Mucosa of rectum (tissue), 2 donors: Measurements from ENCODE around the gene DDX39B.
"Not testable (repeated sequence)": the region's sequence is repeated elsewhere in the genome, so short reads cannot be mapped to it uniquely, and the experiment has no call there.

Experiments
- H3K27ac ChIP-seq, 2 donors: one replicate each; pipeline ENCODE4 v1.7.0; 2013; ENCODE audit warnings: inconsistent platforms in 2 of 2, low read depth in 2 of 2, low read length in 2 of 2
- H3K27me3 ChIP-seq, 2 donors: one replicate each; pipeline ENCODE4 v1.7.0; 2013; ENCODE audit warnings: low read length in 2 of 2; ENCODE audit not compliant: control insufficient read depth in 2 of 2, insufficient read depth in 2 of 2
- H3K36me3 ChIP-seq, 2 donors: one replicate each; pipeline ENCODE4 v1.7.0; 2013; ENCODE audit warnings: low read length in 2 of 2; ENCODE audit not compliant: control insufficient read depth in 2 of 2, insufficient read depth in 2 of 2
- H3K4me1 ChIP-seq, 2 donors: one replicate each; pipeline ENCODE4 v1.7.0; 2013; ENCODE audit warnings: low read length in 2 of 2, mild to moderate bottlenecking in 1 of 2; ENCODE audit not compliant: control insufficient read depth in 2 of 2, insufficient read depth in 2 of 2
- H3K4me3 ChIP-seq, 2 donors: one replicate each; pipeline ENCODE4 v1.7.0; 2013; ENCODE audit warnings: low read length in 2 of 2
- H3K9ac ChIP-seq, 2 donors: one replicate each; pipeline ENCODE4 v1.7.0; 2013; ENCODE audit warnings: low read length in 2 of 2, low read depth in 1 of 2, mild to moderate bottlenecking in 1 of 2
- H3K9me3 ChIP-seq, 2 donors: one replicate each; pipeline ENCODE4 v1.7.0; 2013; ENCODE audit warnings: low read length in 2 of 2; ENCODE audit not compliant: control insufficient read depth in 2 of 2
- donor health status: healthy.
- donor health status: Normal muscosa, but diverticular disease.

The DDX39B gene

GRCh38 chr6:31560697-31561058 is 18.9 kb upstream of the DDX39B start:
- Histone ChIP-seq H3K9ac (no peak overlapping the region), H3K36me3 (peaks cover 12 to 18% of the 10 kb centered on the region in 2 donors), H3K4me1 (peaks cover 7 to 13% of the 10 kb centered on the region in 2 donors), H3K27me3 (no peaks in the 10 kb centered on the region), H3K27ac (peak overlapping the region in 1 of 2 donors; percentile 52), H3K9me3 (no peaks in the 10 kb centered on the region), H3K4me3 (no peak overlapping the region)

GRCh38 chr6:31559958-31560696 is 18.3 kb upstream of the DDX39B start:
- Histone ChIP-seq H3K4me3 (peak overlapping the region in 1 of 2 donors; percentile 33), H3K9ac (no peak overlapping the region), H3K27ac (peak overlapping the region in 1 of 2 donors; percentile 52), H3K36me3 (peaks cover 12 to 18% of the 10 kb centered on the region in 2 donors), H3K27me3 (no peaks in the 10 kb centered on the region), H3K4me1 (peaks cover 7 to 13% of the 10 kb centered on the region in 2 donors), H3K9me3 (no peaks in the 10 kb centered on the region)

GRCh38 chr6:31559606-31559957 is 17.8 kb upstream of the DDX39B start:
- Histone ChIP-seq H3K36me3 (peaks cover 12 to 18% of the 10 kb centered on the region in 2 donors), H3K27me3 (no peaks in the 10 kb centered on the region), H3K9ac (no peak overlapping the region), H3K4me3 (peak overlapping the region in 1 of 2 donors; percentile 33), H3K4me1 (peaks cover 7 to 13% of the 10 kb centered on the region in 2 donors), H3K9me3 (no peaks in the 10 kb centered on the region), H3K27ac (peak overlapping the region; percentile 7 to 52)

- peaks cover 12 to 18% of the 10 kb centered on the region in 2 donors for H3K36me3 ChIP-seq
- H3K9me3 ChIP-seq: no peaks in the 10 kb centered on the region
- no peaks in the 10 kb centered on the region for H3K27me3 ChIP-seq
- no peak overlapping the region for H3K9ac ChIP-seq
- H3K4me1 ChIP-seq: peaks cover 7 to 13% of the 10 kb centered on the region in 2 donors
- H3K27ac ChIP-seq: peak overlapping the region; percentile 43 to 58
- H3K4me3 ChIP-seq: peak overlapping the region in 1 of 2 donors; percentile 48
Measured at GRCh38 chr6:31558631-31559500, 17.1 kb upstream of the DDX39B start.

GRCh38 chr6:31558318-31558625 is 16.5 kb upstream of the DDX39B start:
- Histone ChIP-seq H3K9me3 (no peaks in the 10 kb centered on the region), H3K9ac (no peak overlapping the region), H3K27me3 (no peaks in the 10 kb centered on the region), H3K4me3 (no peak overlapping the region), H3K36me3 (peaks cover 12 to 19% of the 10 kb centered on the region in 2 donors), H3K4me1 (peaks cover 7 to 13% of the 10 kb centered on the region in 2 donors), H3K27ac (peak overlapping the region; percentile 43 to 58)

GRCh38 chr6:31557443-31558317 is 15.9 kb upstream of the DDX39B start:
- Histone ChIP-seq H3K9ac (no peak overlapping the region), H3K27me3 (no peaks in the 10 kb centered on the region), H3K9me3 (no peaks in the 10 kb centered on the region), H3K4me3 (no peak overlapping the region), H3K4me1 (peaks cover 7 to 13% of the 10 kb centered on the region in 2 donors), H3K27ac (peak overlapping the region; percentile 43 to 58), H3K36me3 (peaks cover 12 to 20% of the 10 kb centered on the region in 2 donors)

GRCh38 chr6:31556307-31556706 is 14.5 kb upstream of the DDX39B start:
- Histone ChIP-seq H3K4me1 (peaks cover 7 to 13% of the 10 kb centered on the region in 2 donors), H3K9me3 (no peaks in the 10 kb centered on the region), H3K36me3 (peaks cover 12 to 21% of the 10 kb centered on the region in 2 donors), H3K27ac (no peak overlapping the region), H3K27me3 (no peaks in the 10 kb centered on the region), H3K4me3 (no peak overlapping the region), H3K9ac (no peak overlapping the region)

- Histone ChIP-seq H3K36me3 (peaks cover 3 to 19% of the 10 kb centered on the region in 2 donors), H3K4me1 (peaks cover 12 to 15% of the 10 kb centered on the region in 2 donors)
- not testable (repeated sequence) for H3K27ac ChIP-seq, H3K4me3 ChIP-seq, H3K9ac ChIP-seq, H3K9me3 ChIP-seq, H3K27me3 ChIP-seq
Measured at GRCh38 chr6:31551371-31551770, 9.6 kb upstream of the DDX39B start.

GRCh38 chr6:31548544-31548873 is 6.7 kb upstream of the DDX39B start:
- Histone ChIP-seq H3K27me3 (no peaks in the 10 kb centered on the region), H3K9ac (peak overlapping the region in 1 of 2 donors; percentile 81), H3K4me1 (peaks cover 15% of the 10 kb centered on the region in 2 donors), H3K9me3 (no peaks in the 10 kb centered on the region), H3K4me3 (peak overlapping the region; percentile 14 to 79), H3K27ac (no peak overlapping the region), H3K36me3 (peaks cover 3 to 16% of the 10 kb centered on the region in 2 donors)
